ENCODE data around the gene UNC13A.

UNC13A gene

DNA sequence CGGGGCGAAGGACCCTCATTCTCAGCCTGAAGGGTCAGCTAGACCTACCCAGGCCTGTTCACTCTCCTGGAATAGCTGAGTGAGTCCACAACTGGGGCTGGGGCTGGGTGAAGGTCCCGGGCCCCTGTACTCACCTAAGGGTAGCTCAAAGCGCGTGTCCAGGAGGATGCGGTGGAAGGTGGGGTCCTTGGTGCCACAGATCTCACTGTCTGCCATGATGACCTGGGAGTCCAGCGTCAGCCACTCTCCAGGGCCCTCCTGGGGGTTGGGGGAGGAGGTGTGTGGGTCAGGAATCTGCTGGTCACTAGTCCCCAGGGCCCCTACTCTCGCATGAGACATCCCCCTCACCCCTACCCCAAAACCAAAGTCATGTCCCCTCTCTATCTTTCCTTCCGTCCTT is 18.7 kb downstream of the UNC13A start:
- DNase-seq (ENCODE audit: low read depth) = no peak

DNA sequence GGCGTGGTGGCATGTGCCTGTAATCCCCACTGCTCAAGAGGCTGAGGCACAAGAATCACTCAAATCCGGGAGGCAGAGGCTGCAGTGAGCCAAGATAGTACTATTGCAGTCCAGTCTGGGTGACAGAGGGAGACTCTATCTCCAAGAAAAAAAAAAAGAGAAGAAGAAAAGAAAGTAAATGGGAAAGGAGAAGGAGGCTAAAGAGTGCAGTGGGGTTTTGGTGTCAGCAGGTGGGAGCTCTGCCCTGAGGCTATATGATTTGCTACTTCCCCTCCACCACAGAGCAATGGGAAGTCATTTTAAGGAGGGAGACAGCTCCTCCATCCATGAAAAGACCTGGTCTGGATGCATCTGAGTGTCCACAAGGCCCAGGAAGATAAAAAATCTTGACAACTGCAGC is 23.1 kb downstream of the UNC13A start:
- DNase-seq (ENCODE audit: low read depth) = no peak

- no peak for DNase-seq (ENCODE audit: low read depth)
Observed at GRCh38 chr19:17659996-17660395, 28.2 kb downstream of the UNC13A start.

- no peak for DNase-seq (ENCODE audit: low read depth)
Observed at GRCh38 chr19:17658666-17659065, 29.5 kb downstream of the UNC13A start.

GRCh38 chr19:17658240-17658639 is 29.9 kb downstream of the UNC13A start:
- DNase-seq (ENCODE audit: low read depth) = no peak

- DNase-seq (ENCODE audit: low read depth) = no peak
Observed at GRCh38 chr19:17656970-17657369, 31.2 kb downstream of the UNC13A start.

GRCh38 chr19:17655751-17656472 is 32.2 kb downstream of the UNC13A start:
- DNase-seq (ENCODE audit: low read depth) = no peak

- DNase-seq (ENCODE audit: low read depth) = no peak
Observed at GRCh38 chr19:17654993-17655392, 33.2 kb downstream of the UNC13A start.

DNA sequence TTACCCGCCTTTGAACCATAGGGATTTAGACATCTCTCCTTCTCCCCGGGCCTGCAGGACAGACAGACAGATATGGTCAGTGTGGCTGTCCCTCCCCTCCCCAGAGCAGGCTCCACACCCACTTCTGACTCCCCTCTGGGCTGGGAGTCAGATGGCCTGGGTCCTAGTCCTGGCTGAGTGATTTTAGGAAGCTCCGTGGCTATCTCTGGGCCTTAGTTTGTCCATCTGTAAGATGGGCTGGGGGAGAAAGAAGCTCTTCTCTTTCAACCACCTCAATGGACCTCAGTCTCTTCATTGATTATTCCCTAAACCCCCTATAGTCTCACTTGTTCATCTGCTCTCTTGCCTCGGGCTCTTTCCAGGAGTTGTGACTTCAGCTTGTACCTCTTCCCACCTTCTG is 35.5 kb downstream of the UNC13A start:
- DNase-seq (ENCODE audit: low read depth) = no peak

DNA sequence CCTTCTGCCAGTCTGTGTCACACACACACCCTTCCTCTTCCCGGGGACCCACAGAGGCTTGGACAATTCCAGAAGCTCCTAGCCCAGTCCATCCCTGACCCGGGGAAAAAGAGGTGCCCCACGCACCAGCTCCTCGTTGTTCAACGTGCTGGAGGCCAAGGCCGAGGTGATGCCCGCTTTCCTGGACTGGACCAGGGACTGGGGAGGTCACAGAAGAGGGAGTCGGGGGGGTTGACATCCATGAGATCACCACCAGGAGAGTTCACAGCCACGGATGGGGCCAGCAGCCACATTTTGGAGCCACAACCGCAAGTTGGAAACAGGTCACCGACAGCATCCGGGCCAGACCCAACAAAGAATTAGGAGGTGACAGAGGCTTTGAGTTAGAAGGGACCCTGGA is 39.4 kb downstream of the UNC13A start:
- DNase-seq (ENCODE audit: low read depth) = no peak

DNA sequence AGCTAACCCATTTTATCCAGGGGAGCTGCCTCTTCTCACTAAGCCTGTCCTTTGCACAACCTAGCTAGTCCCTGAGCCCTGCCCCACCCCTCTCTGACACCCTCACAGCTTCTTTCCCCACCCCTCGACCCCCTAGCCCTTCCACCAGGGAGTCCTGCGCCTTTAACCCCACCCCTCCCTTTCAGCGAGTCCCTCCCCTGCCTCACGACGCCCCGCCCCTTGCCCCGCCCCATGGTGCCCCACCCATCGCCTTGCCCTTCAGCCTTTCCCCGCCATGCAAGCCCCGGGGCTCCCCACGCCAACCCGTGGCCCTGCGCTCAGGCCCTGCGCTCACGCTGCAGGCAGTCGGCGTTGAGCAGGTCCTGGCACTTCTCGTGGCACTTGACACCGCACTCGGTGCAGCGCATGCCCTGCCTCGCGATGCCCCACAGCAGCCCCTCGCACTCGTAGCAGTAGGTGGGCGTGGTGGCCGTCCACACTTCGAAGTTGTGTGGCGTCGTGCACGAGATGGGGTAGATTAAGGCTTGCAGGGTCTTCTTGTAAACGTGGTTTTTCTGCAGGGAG is 40.0 kb downstream of the UNC13A start:
- DNase-seq (ENCODE audit: low read depth) = no peak

- no peak for DNase-seq (ENCODE audit: low read depth)
Observed at GRCh38 chr19:17647071-17648020, 40.8 kb downstream of the UNC13A start.

DNA sequence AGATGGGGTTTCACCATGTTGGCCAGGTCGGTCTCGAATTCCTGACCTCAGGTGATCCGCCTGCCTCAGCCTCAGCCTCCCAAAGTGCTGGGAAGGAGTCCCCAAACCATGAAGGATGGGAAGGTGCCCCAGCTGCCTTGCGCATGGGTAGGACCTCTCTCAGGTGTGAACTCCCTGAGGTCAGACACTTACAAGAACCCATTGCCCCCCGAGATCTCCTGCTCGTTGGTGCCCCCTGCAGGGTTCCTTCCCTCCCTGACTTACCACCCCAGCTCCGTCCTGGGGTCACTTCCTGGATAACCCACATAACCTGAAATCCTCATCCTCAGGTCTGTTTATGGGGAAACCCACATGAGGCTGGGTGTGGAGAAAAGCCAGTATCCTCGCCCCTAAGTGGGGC is 41.7 kb downstream of the UNC13A start:
- no peak for DNase-seq (ENCODE audit: low read depth)

DNA sequence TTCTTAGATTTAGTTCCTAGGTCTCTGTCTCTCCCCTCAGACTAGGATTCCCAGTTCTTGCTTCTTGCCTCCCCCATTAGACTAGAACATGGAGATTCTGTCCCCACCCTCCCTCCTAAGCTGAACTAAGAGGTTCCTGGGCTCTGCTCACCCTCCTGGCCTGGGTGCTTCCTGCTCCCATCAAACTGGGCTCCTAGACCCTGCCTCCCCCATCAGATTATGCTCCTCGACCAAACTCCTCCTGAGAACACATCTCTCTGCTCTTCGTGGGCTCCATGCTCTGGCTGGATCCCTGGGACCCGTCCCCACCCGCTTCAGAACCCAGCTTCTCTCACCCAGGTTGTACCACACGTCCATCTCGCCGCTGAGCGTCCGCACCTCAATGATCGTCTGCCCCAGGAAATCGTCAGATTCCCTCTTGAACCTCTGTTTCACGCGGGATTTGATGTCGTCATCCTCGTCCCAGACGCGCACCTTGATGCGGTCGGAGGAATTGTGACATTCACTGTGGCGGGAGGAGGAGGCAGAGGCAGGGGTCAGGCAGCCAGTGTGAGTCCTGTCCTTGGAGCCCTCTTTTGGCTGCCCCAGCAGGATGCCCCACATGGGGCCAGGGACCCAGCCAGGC is 42.7 kb downstream of the UNC13A start:
- DNase-seq (ENCODE audit: low read depth) = no peak

- no peak for DNase-seq (ENCODE audit: low read depth)
Observed at GRCh38 chr19:17642656-17643055, 45.5 kb downstream of the UNC13A start.

DNA sequence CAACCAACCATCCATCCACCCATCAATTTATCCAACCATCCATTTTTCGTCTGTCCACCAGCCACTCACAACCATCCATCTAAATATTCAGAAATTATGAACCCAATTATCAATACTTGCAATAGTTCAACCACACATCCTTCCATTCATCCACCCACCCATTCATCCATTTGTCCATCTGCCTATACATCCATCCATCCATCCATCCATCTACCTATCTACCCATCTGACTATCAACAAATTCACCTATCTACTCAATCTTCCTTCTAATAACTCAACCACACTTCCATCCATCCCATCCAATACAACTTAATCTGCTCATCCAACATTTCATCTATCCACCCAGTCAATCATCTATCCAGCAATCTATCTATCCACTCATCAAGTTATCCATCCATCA is 46.3 kb downstream of the UNC13A start:
- DNase-seq (ENCODE audit: low read depth) = no peak

DNA sequence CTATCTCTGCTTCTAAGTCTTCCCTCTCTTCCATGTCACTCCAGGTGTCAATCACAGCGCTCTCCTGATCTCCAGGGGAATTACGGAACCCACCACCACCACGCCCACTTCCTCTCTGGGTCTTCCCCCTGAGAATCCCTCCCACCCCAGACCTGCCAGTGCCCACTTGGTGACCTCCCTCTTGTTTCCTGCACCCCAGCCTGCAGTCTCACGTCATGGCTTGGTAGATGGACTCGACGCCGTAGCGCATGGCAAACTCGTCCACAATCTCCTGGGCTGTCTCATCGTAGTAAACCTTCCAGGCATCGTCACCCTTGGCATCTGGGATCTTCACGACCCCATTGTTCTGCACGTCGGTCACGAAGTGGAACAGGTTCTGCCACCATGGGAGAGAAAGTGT is 47.0 kb downstream of the UNC13A start:
- DNase-seq (ENCODE audit: low read depth) = no peak

DNA sequence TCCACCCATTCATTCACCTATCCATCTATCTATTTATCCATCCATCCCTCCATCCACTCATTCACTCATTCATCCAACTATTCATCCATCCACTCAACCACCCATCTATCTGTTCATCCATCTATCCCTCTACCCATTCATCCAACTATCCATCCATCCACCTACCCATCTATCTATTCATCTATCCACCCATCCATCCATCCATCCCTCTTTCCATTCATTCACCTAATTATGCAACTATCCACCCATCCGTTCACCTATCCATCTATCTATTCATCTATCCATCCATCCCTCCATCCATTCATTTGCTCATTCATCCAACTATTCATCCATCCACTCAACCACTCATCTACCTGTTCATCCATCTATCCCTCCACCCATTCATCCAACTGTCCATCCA is 54.5 kb downstream of the UNC13A start:
- no peak for DNase-seq (ENCODE audit: low read depth)

DNA sequence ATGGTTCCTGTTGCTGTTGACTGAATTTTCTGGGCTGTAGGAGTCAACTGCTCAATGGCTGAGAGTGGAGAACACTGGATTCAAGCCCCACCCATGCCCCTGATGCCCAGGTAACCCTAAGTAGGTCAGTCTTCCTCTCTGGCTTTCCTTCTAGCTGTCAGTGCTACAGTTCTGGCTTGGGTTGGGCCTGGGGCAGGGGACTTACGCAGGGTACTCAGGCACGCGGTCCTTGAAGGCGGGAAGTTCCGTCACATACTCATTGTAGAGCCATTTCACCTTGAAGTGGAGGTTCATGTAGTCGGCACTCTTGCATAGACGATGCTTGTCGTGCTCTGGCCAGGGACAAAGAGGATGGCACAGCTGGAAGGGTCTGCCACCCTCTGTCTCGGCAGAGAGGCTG is 55.6 kb downstream of the UNC13A start:
- DNase-seq (ENCODE audit: low read depth) = no peak

- no peak for DNase-seq (ENCODE audit: low read depth)
Observed at GRCh38 chr19:17629760-17630159, 58.4 kb downstream of the UNC13A start.

DNA sequence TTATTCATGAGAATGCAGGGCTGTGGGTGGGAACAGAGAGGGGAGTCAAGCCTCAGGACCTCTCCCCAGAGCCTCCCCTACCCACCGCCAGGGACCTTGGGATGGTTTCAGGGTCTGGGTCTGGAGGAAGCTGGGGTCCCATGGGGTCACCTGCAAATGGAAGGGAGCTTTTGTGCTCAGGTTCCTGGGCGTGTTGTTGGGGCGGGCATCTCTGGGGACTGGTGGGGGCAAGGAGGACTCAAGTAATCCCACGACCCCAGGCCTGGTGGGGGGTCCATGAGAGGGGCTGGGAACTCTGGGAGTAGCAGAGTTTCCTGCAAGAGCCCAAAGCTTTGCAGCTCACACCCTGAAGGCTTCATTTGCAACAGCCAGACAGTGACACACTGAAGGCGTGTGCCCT is 60.2 kb downstream of the UNC13A start:
- no peak for DNase-seq (ENCODE audit: low read depth)

GRCh38 chr19:17627161-17627560 is 61.0 kb downstream of the UNC13A start:
- DNase-seq (ENCODE audit: low read depth) = no peak

Data from stimulated activated CD8-positive, alpha-beta memory T cell treated with anti-CD3 and anti-CD28 coated beads, Interleukin-4, amount 100 ng/mL, for 24 hours (primary cell).